Parathyroid adenoma (tissue), 2 donors: ENCODE measurements around the gene STX3.

Source experiments
- H2AFZ ChIP-seq: fragments of 300-600 bp; sonication (generic); one replicate; pipeline ENCODE4 v1.7.0; 2017; ENCODE audit warnings: antibody characterized with exemption, mild to moderate bottlenecking
- H3K27ac ChIP-seq: fragments of 300-600 bp; sonication (generic); one replicate; pipeline ENCODE4 v1.7.0; 2017
- H3K27me3 ChIP-seq: fragments of 300-600 bp; sonication (generic); one replicate; pipeline ENCODE4 v1.7.0; 2017; ENCODE audit warnings: low read length; ENCODE audit not compliant: control insufficient read depth, insufficient read depth
- H3K36me3 ChIP-seq: fragments of 300-600 bp; sonication (generic); one replicate; pipeline ENCODE4 v1.7.0; 2017; ENCODE audit warnings: low read length; ENCODE audit not compliant: control insufficient read depth, insufficient read depth
- H3K4me1 ChIP-seq: fragments of 300-600 bp; sonication (generic); one replicate; pipeline ENCODE4 v1.7.0; 2017; ENCODE audit warnings: control low read depth
- H3K4me2 ChIP-seq: fragments of 300-600 bp; sonication (generic); one replicate; pipeline ENCODE4 v1.7.0; 2017; ENCODE audit warnings: low read length
- H3K4me3 ChIP-seq: fragments of 300-600 bp; sonication (generic); one replicate; pipeline ENCODE4 v1.7.0; 2017; ENCODE audit warnings: low read depth, low read length
- H3K79me2 ChIP-seq: fragments of 300-600 bp; sonication (generic); one replicate; pipeline ENCODE4 v1.7.0; 2017; ENCODE audit warnings: control low read depth
- H3K9ac ChIP-seq: fragments of 300-600 bp; sonication (generic); one replicate; pipeline ENCODE4 v1.7.0; 2017; ENCODE audit warnings: mild to moderate bottlenecking
- H3K9me3 ChIP-seq: fragments of 300-600 bp; sonication (generic); one replicate; pipeline ENCODE4 v1.7.0; 2017; ENCODE audit warnings: low read length; ENCODE audit not compliant: control insufficient read depth
- CTCF ChIP-seq: fragments of 300-600 bp; sonication (generic); IDR thresholded peaks from one replicate; pipeline ENCODE4 v1.7.0; 2017; ENCODE audit warnings: antibody characterized with exemption, mild to moderate bottlenecking
- donor health status: primary hyperparathyroidism.

Gene STX3

GRCh38 chr11:59754859-59755700 is at the start of gene STX3:
STX3 (plus strand) TSS chr11:59755376; CDS start chr11:59755606, 230 bp downstream.
- peak within 1 kb of the TSS; percentile 93 for H2AFZ ChIP-seq
- H3K4me1 ChIP-seq: peaks cover 3% of the 10 kb centered on the region
- H3K9me3 ChIP-seq: no peaks in the 10 kb centered on the region
- H3K4me3 ChIP-seq: peak within 1 kb of the TSS; percentile 74
- H3K4me2 ChIP-seq: peak within 1 kb of the TSS; percentile 95
- H3K79me2 ChIP-seq: peaks cover 2% of the 10 kb centered on the region
- no peaks in the 10 kb centered on the region for H3K36me3 ChIP-seq
- H3K27ac ChIP-seq: peak within 1 kb of the TSS; percentile 82
- H3K27me3 ChIP-seq: no peaks in the 10 kb centered on the region
- TF ChIP-seq CTCF: no peak
- H3K9ac ChIP-seq: peak within 1 kb of the TSS; percentile 41

GRCh38 chr11:59706518-59707285 is 48.5 kb upstream of the STX3 start:
- H3K9ac ChIP-seq: no peak overlapping the region
- H3K79me2 ChIP-seq: no peaks in the 10 kb centered on the region
- TF ChIP-seq CTCF: no peak
- no peaks in the 10 kb centered on the region for H3K9me3 ChIP-seq
- H3K36me3 ChIP-seq: no peaks in the 10 kb centered on the region
- H3K27ac ChIP-seq: no peak overlapping the region
- H3K4me1 ChIP-seq: no peaks in the 10 kb centered on the region
- H3K4me3 ChIP-seq: no peak overlapping the region
- H2AFZ ChIP-seq: no peak overlapping the region
- H3K4me2 ChIP-seq: no peak overlapping the region
- H3K27me3 ChIP-seq: no peaks in the 10 kb centered on the region

GRCh38 chr11:59707371-59707770 is 47.8 kb upstream of the STX3 start:
- H3K27me3 ChIP-seq: no peaks in the 10 kb centered on the region
- H3K9me3 ChIP-seq: no peaks in the 10 kb centered on the region
- H3K36me3 ChIP-seq: no peaks in the 10 kb centered on the region
- no peak overlapping the region for H3K4me3 ChIP-seq
- H3K27ac ChIP-seq: no peak overlapping the region
- H3K9ac ChIP-seq: no peak overlapping the region
- no peak overlapping the region for H2AFZ ChIP-seq
- no peaks in the 10 kb centered on the region for H3K79me2 ChIP-seq
- no peak for TF ChIP-seq CTCF
- no peak overlapping the region for H3K4me2 ChIP-seq
- H3K4me1 ChIP-seq: no peaks in the 10 kb centered on the region

- Histone ChIP-seq H3K4me2 (no peak overlapping the region), H3K27ac (no peak overlapping the region), H3K9ac (no peak overlapping the region), H3K4me1 (no peaks in the 10 kb centered on the region), H3K4me3 (no peak overlapping the region), H3K9me3 (no peaks in the 10 kb centered on the region), H3K79me2 (no peaks in the 10 kb centered on the region), H3K36me3 (no peaks in the 10 kb centered on the region), H2AFZ (no peak overlapping the region), H3K27me3 (no peaks in the 10 kb centered on the region)
- no peak for TF ChIP-seq CTCF
Measured at GRCh38 chr11:59708537-59708936, 46.6 kb upstream of the STX3 start.
